BLaER1 (cell line): ENCODE measurements around the gene C5AR2.

Experiments used
- H3K27ac ChIP-seq: shearing (Covaris generic); formaldehyde crosslinking; 2 replicates; pipeline ENCODE4 v1.8.1; 2022
- H3K27me3 ChIP-seq: shearing (Covaris generic); formaldehyde crosslinking; 2 replicates; pipeline ENCODE4 v1.8.1; 2022
- H3K36me3 ChIP-seq: shearing (Covaris generic); formaldehyde crosslinking; 2 replicates; pipeline ENCODE4 v1.8.1; 2022
- H3K4me1 ChIP-seq: shearing (Covaris generic); formaldehyde crosslinking; 2 replicates; pipeline ENCODE4 v1.8.1; 2022
- H3K4me2 ChIP-seq: shearing (Covaris generic); formaldehyde crosslinking; 2 replicates; pipeline ENCODE4 v1.8.1; 2022
- H3K4me3 ChIP-seq: shearing (Covaris generic); formaldehyde crosslinking; 2 replicates; pipeline ENCODE4 v1.8.1; 2022
- H3K9ac ChIP-seq: shearing (Covaris generic); formaldehyde crosslinking; 2 replicates; pipeline ENCODE4 v1.8.1; 2022
- H3K9me3 ChIP-seq: shearing (Covaris generic); formaldehyde crosslinking; 2 replicates; pipeline ENCODE4 v1.8.1; 2022
- H4K20me1 ChIP-seq: shearing (Covaris generic); formaldehyde crosslinking; 2 replicates; pipeline ENCODE4 v1.8.1; 2022
- Cebpa-rat ChIP-seq: shearing (Covaris generic); IDR thresholded peaks from 2 replicates; pipeline ENCODE4 v1.8.1; 2022

C5AR2 gene

GRCh38 chr19:47374876-47375693, 43.1 kb downstream of the C5AR2 start:
- H3K4me3 ChIP-seq: no peak overlapping the region
- TF ChIP-seq Cebpa-rat: no peak
- H3K27ac ChIP-seq: no peak overlapping the region
- H3K4me2 ChIP-seq: no peak overlapping the region
- no peak overlapping the region for H3K9ac ChIP-seq
- H3K36me3 ChIP-seq: peaks cover 100% of the 10 kb centered on the region
- H3K27me3 ChIP-seq: no peaks in the 10 kb centered on the region
- H3K9me3 ChIP-seq: no peaks in the 10 kb centered on the region
- 0 out of 2 replicates have a peak, but pooled peaks cover 5% of the 10 kb centered on the region for H3K4me1 ChIP-seq
- peaks cover 69% of the 10 kb centered on the region for H4K20me1 ChIP-seq

- TF ChIP-seq Cebpa-rat: no peak
- peaks cover 100% of the 10 kb centered on the region for H3K36me3 ChIP-seq
- H3K27ac ChIP-seq: no peak overlapping the region
These were observed 44.0 kb downstream of the C5AR2 start for GRCh38 chr19:47375694-47376588.

GRCh38 chr19:47376589-47377144, 44.7 kb downstream of the C5AR2 start:
- no peak overlapping the region for H3K4me3 ChIP-seq
- no peak overlapping the region for H3K9ac ChIP-seq
- H3K27me3 ChIP-seq: no peaks in the 10 kb centered on the region
- H3K27ac ChIP-seq: no peak overlapping the region
- H4K20me1 ChIP-seq: peaks cover 71% of the 10 kb centered on the region
- H3K4me2 ChIP-seq: no peak overlapping the region
- peaks cover 100% of the 10 kb centered on the region for H3K36me3 ChIP-seq
- no peaks in the 10 kb centered on the region for H3K9me3 ChIP-seq
- TF ChIP-seq Cebpa-rat: no peak
- H3K4me1 ChIP-seq: peaks cover 21% of the 10 kb centered on the region

More at GRCh38 chr19:47375694-47376588, 44.0 kb downstream of the C5AR2 start:
- H4K20me1 ChIP-seq: peaks cover 68% of the 10 kb centered on the region
- no peak overlapping the region for H3K4me3 ChIP-seq
- no peak overlapping the region for H3K9ac ChIP-seq
- no peaks in the 10 kb centered on the region for H3K9me3 ChIP-seq
- H3K4me1 ChIP-seq: peaks cover 14% of the 10 kb centered on the region
- H3K27me3 ChIP-seq: no peaks in the 10 kb centered on the region
- H3K4me2 ChIP-seq: no peak overlapping the region

- no peak overlapping the region for H3K27ac ChIP-seq
- H3K36me3 ChIP-seq: peaks cover 100% of the 10 kb centered on the region
- H3K4me3 ChIP-seq: no peak overlapping the region
- H3K4me2 ChIP-seq: no peak overlapping the region
- no peaks in the 10 kb centered on the region for H3K9me3 ChIP-seq
- peaks cover 77% of the 10 kb centered on the region for H4K20me1 ChIP-seq
- peaks cover 27% of the 10 kb centered on the region for H3K4me1 ChIP-seq
- no peak overlapping the region for H3K9ac ChIP-seq
- H3K27me3 ChIP-seq: no peaks in the 10 kb centered on the region
- TF ChIP-seq Cebpa-rat: no peak
These were observed 45.3 kb downstream of the C5AR2 start for GRCh38 chr19:47377208-47377701.

GRCh38 chr19:47377801-47378200, 45.8 kb downstream of the C5AR2 start:
- no peak for TF ChIP-seq Cebpa-rat
- Histone ChIP-seq H3K4me3 (no peak overlapping the region), H3K9ac (no peak overlapping the region), H3K27me3 (no peaks in the 10 kb centered on the region), H3K4me2 (no peak overlapping the region), H3K4me1 (peaks cover 27% of the 10 kb centered on the region), H3K36me3 (peaks cover 97% of the 10 kb centered on the region), H4K20me1 (peaks cover 82% of the 10 kb centered on the region), H3K9me3 (no peaks in the 10 kb centered on the region), H3K27ac (no peak overlapping the region)

- Histone ChIP-seq H3K27ac (no peak overlapping the region), H3K9me3 (no peaks in the 10 kb centered on the region), H3K4me3 (no peak overlapping the region), H3K36me3 (peaks cover 93% of the 10 kb centered on the region), H3K27me3 (no peaks in the 10 kb centered on the region), H3K4me2 (no peak overlapping the region), H4K20me1 (peaks cover 85% of the 10 kb centered on the region), H3K4me1 (peaks cover 27% of the 10 kb centered on the region), H3K9ac (no peak overlapping the region)
- TF ChIP-seq Cebpa-rat: no peak
These were observed 46.3 kb downstream of the C5AR2 start for GRCh38 chr19:47378246-47378645.

- no peaks in the 10 kb centered on the region for H3K27me3 ChIP-seq
- H3K4me2 ChIP-seq: no peak overlapping the region
- no peak for TF ChIP-seq Cebpa-rat
- H3K9ac ChIP-seq: no peak overlapping the region
- no peaks in the 10 kb centered on the region for H3K9me3 ChIP-seq
- H3K4me3 ChIP-seq: no peak overlapping the region
- H4K20me1 ChIP-seq: peaks cover 79% of the 10 kb centered on the region
- no peak overlapping the region for H3K27ac ChIP-seq
- H3K36me3 ChIP-seq: peaks cover 80% of the 10 kb centered on the region
- peaks cover 27% of the 10 kb centered on the region for H3K4me1 ChIP-seq
These were observed 47.5 kb downstream of the C5AR2 start for GRCh38 chr19:47379381-47379938.

GRCh38 chr19:47380559-47380958, 48.6 kb downstream of the C5AR2 start:
- TF ChIP-seq Cebpa-rat: no peak
- Histone ChIP-seq H3K27ac (no peak overlapping the region), H3K9me3 (no peaks in the 10 kb centered on the region), H3K27me3 (no peaks in the 10 kb centered on the region), H3K36me3 (peaks cover 70% of the 10 kb centered on the region), H3K9ac (no peak overlapping the region), H3K4me2 (peak overlapping the region; percentile 71; the same call in 1 of the 2 replicates), H4K20me1 (peaks cover 68% of the 10 kb centered on the region), H3K4me3 (no peak overlapping the region), H3K4me1 (peaks cover 27% of the 10 kb centered on the region)

- Histone ChIP-seq H3K9ac (no peak overlapping the region; the same call in 1 of the 2 replicates), H3K27ac (peak overlapping the region; percentile 55; the same call in 1 of the 2 replicates), H4K20me1 (peaks cover 62% of the 10 kb centered on the region), H3K4me3 (no peak overlapping the region), H3K9me3 (no peaks in the 10 kb centered on the region), H3K27me3 (no peaks in the 10 kb centered on the region), H3K4me2 (peak overlapping the region; percentile 71), H3K4me1 (peaks cover 27% of the 10 kb centered on the region), H3K36me3 (peaks cover 64% of the 10 kb centered on the region)
- TF ChIP-seq Cebpa-rat: no peak
These were observed 49.1 kb downstream of the C5AR2 start for GRCh38 chr19:47381121-47381520.
